Mononuclear cell (primary cell): Measurements from ENCODE around the gene TNPO3. TPM values are rescaled to one million over a fixed set of nuclear protein-coding genes. Genes with fewer than 3 reads are reported as not detected.
"Not testable (repeated sequence)": the region's sequence is repeated elsewhere in the genome, so short reads cannot be mapped to it uniquely, and the experiment has no call there.

ENCODE experiments used
- H3K27me3 ChIP-seq: 2 replicates; pipeline ENCODE4 v1.6.0; 2011; ENCODE audit warnings: low read length, control low read depth; ENCODE audit not compliant: insufficient read depth
- H3K4me1 ChIP-seq: 2 replicates; pipeline ENCODE4 v1.5.1; 2011; ENCODE audit warnings: mild to moderate bottlenecking, low read length, control low read depth; ENCODE audit not compliant: insufficient read depth
- H3K4me3 ChIP-seq: 2 replicates; pipeline ENCODE4 v1.5.1; 2011; ENCODE audit warnings: mild to moderate bottlenecking, low read length, moderate library complexity
- H3K9me3 ChIP-seq: 2 replicates; pipeline ENCODE4 v1.5.1; 2011; ENCODE audit warnings: low read depth, mild to moderate bottlenecking, control low read depth, low read length
- total RNA-seq: library from RNA; depleted of rRNA; stranded (reverse); fragments of >200 nt; gene quantifications from one replicate; pipeline ENCODE4 v1.2.3, GENCODE V29; 2012

The TNPO3 gene
- total RNA-seq, 1 donor, result 26.8 TPM

- H3K9me3 ChIP-seq, result no peaks in the 10 kb centered on the region
- H3K4me1 ChIP-seq, result peaks cover 16% of the 10 kb centered on the region
- no peak overlapping the region for H3K4me3 ChIP-seq
- no peaks in the 10 kb centered on the region for H3K27me3 ChIP-seq
Observed at GRCh38 chr7:128921866-128922440, 133.0 kb downstream of the TNPO3 start.

- peaks cover 3% of the 10 kb centered on the region for H3K27me3 ChIP-seq
- H3K4me3 ChIP-seq, result no peak overlapping the region
- no peaks in the 10 kb centered on the region for H3K9me3 ChIP-seq
- H3K4me1 ChIP-seq, result peaks cover 16% of the 10 kb centered on the region
Observed at GRCh38 chr7:128920913-128921582, 133.9 kb downstream of the TNPO3 start.

DNA sequence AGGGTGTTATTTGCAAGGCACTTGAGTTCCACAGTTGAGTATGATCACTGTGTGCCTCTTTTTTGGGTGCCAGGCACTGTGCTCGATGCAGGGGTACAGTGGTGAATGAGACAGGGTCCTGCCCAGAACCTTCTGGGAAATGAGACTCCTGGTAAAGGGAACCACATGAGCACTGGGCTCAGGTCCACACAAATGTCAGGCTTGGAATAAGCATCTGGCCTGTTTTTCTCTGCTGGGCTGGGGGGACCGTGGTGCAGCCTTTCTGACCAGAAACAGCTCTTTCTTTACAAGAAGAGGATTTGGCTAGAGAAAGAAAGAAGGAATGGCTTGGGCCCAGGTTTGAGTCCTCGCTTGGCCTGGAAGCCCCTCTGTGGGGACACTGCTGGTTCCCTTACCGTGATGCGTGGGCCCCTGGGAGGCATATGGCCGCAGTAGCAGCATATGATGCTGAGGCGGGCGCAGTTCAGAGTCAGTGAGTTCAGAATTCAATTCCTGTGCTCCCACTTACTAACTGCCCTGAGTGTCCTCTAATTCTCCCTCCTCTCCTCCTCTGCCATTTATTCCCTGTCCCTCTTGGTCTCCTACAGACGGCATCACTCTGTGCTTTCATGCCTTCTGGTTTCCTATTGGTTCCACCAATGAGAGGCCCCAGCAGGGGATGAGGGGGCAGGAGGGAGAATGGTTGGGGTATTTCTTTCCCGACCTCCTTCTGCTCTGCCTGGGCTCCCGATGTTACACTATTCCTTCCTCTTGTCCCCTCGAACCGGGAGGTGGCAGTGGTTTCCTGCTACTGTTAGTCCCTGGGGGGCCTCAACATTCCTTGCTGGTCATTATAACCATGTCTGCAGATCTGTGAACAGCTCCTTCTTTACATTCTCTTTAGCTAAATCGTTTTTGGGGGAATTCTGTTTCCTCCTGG lies 134.8 kb downstream of the TNPO3 start:
- Histone ChIP-seq H3K4me1 (peaks cover 20% of the 10 kb centered on the region), H3K9me3 (no peaks in the 10 kb centered on the region), H3K27me3 (peaks cover 6% of the 10 kb centered on the region), H3K4me3 (no peak overlapping the region)

GRCh38 chr7:128919241-128919640 lies 135.7 kb downstream of the TNPO3 start:
- no peaks in the 10 kb centered on the region for H3K9me3 ChIP-seq
- H3K4me3 ChIP-seq, result no peak overlapping the region
- H3K27me3 ChIP-seq, result peaks cover 11% of the 10 kb centered on the region
- H3K4me1 ChIP-seq, result peaks cover 14% of the 10 kb centered on the region

DNA sequence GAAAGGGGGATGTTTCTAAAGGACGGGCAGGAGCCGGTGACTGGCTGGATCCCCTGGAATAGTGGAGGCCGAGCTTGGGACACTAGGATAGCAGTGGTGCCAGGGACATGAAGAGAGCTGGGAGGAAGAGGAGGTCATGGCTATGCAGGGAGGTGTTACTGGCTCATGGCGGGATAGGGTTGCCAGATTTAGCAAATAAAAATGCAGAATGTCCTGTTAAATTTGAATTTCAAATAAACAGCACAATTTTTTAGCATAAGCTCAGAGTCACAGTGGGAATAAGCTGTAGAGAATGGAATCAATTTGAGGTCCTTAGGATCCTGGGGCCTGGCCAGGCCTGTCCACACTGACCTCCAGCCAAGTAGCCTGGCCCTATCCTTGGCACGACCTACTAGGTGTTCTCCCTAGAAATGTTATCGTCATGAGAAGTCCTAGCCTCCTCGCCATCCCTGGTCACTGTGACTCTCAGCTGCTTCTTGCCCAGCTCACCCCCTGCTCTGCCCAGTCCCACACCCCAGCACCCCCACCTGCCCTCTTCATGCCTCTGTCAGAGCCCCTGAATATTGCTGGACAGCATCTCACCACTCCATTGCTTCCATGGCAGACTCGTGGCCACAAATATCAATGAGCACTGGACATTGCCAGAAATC lies 136.8 kb downstream of the TNPO3 start:
- Histone ChIP-seq H3K27me3 (peaks cover 14% of the 10 kb centered on the region), H3K4me1 (peaks cover 4% of the 10 kb centered on the region), H3K9me3 (no peaks in the 10 kb centered on the region), H3K4me3 (no peak overlapping the region)

DNA sequence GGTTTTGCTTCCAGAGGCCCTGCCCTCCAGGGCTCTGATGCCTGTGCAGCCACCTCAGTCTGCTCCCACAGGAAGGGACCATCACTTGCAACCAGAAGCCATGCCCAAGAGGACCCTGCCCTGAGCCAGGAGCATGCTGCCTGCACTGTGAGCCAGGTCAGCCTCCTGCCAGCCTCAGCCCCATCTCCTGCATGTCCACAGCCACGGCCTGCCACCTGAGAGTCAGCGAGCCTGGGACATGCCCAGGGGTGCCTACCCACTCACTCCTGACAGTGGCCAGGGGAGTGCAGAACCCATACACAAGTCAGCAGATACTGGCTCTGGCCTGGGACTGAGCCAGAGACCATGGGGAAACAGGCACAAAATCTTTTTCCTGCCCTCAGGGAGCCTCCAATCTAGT lies 137.8 kb downstream of the TNPO3 start:
- H3K9me3 ChIP-seq, result no peaks in the 10 kb centered on the region
- H3K4me1 ChIP-seq, result peaks cover 4% of the 10 kb centered on the region
- no peak overlapping the region for H3K4me3 ChIP-seq
- H3K27me3 ChIP-seq, result peaks cover 14% of the 10 kb centered on the region

DNA sequence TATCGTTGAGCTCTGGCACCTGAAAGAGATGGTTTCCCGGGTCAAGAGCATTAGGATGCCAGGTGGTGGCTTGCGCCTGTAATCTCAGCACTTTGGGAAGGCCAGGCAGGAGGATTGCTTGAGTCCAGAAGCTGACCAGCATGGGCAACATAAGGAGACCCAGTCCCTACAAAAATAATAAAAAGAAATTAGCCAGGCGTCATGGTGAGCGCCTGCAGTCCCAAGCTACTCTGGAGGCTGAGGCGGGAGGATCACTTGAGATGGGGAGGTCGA lies 138.3 kb downstream of the TNPO3 start:
- no peak overlapping the region for H3K4me3 ChIP-seq
- H3K4me1 ChIP-seq, result peaks cover 4% of the 10 kb centered on the region
- no peaks in the 10 kb centered on the region for H3K9me3 ChIP-seq
- H3K27me3 ChIP-seq, result peaks cover 14% of the 10 kb centered on the region

- Histone ChIP-seq H3K4me1 (peaks cover 4% of the 10 kb centered on the region), H3K4me3 (no peak overlapping the region), H3K27me3 (peaks cover 16% of the 10 kb centered on the region), H3K9me3 (no peaks in the 10 kb centered on the region)
Observed at GRCh38 chr7:128915841-128916642, 138.9 kb downstream of the TNPO3 start.

- peaks cover 4% of the 10 kb centered on the region for H3K4me1 ChIP-seq
- H3K27me3 ChIP-seq, result peaks cover 23% of the 10 kb centered on the region
- no peaks in the 10 kb centered on the region for H3K9me3 ChIP-seq
- no peak overlapping the region for H3K4me3 ChIP-seq
Observed at GRCh38 chr7:128915271-128915819, 139.6 kb downstream of the TNPO3 start.

GRCh38 chr7:128914566-128915151 lies 140.3 kb downstream of the TNPO3 start:
- peaks cover 4% of the 10 kb centered on the region for H3K4me1 ChIP-seq
- H3K4me3 ChIP-seq, result no peak overlapping the region
- no peaks in the 10 kb centered on the region for H3K9me3 ChIP-seq
- peaks cover 28% of the 10 kb centered on the region for H3K27me3 ChIP-seq

- Histone ChIP-seq H3K4me3 (no peak overlapping the region), H3K27me3 (peaks cover 34% of the 10 kb centered on the region), H3K9me3 (no peaks in the 10 kb centered on the region), H3K4me1 (peaks cover 4% of the 10 kb centered on the region)
Observed at GRCh38 chr7:128913870-128914565, 140.9 kb downstream of the TNPO3 start.

GRCh38 chr7:128912709-128913495 lies 142.0 kb downstream of the TNPO3 start:
- peaks cover 34% of the 10 kb centered on the region for H3K27me3 ChIP-seq
- not testable (repeated sequence) for H3K4me3 ChIP-seq, H3K4me1 ChIP-seq, H3K9me3 ChIP-seq

- H3K9me3 ChIP-seq, result no peaks in the 10 kb centered on the region
Observed at GRCh38 chr7:128912281-128912680, 142.6 kb downstream of the TNPO3 start.

More at GRCh38 chr7:128912281-128912680, 142.6 kb downstream of the TNPO3 start:
- H3K4me3 ChIP-seq, result no peak overlapping the region
- H3K27me3 ChIP-seq, result peaks cover 34% of the 10 kb centered on the region
- H3K4me1 ChIP-seq, result peaks cover 4% of the 10 kb centered on the region
